GM12891 (cell line): ENCODE results near the gene RAC2.

Experiments
- PAX5 ChIP-seq: IDR thresholded peaks from 2 replicates; pipeline ENCODE4 v1.6.1; 2011; ENCODE audit warnings: low read length, moderate library complexity, mild to moderate bottlenecking; ENCODE audit not compliant: insufficient read depth, severe bottlenecking
- POLR2A ChIP-seq: IDR thresholded peaks from 2 replicates; pipeline ENCODE4 v1.6.1; 2011; ENCODE audit warnings: low read depth, low read length, control low read depth
- POLR2AphosphoS5 ChIP-seq: IDR thresholded peaks from 2 replicates; pipeline ENCODE4 v1.6.1; 2011; ENCODE audit warnings: low read depth, low read length, control low read depth
- POU2F2 ChIP-seq: IDR thresholded peaks from 2 replicates; pipeline ENCODE4 v1.6.1; 2011; ENCODE audit warnings: low read depth, mild to moderate bottlenecking, control low read depth, low read length, moderate library complexity
- SPI1 ChIP-seq: IDR thresholded peaks from 2 replicates; pipeline ENCODE4 v1.6.1; 2011; ENCODE audit warnings: low read depth, low read length, control low read depth
- TAF1 ChIP-seq: IDR thresholded peaks from 2 replicates; pipeline ENCODE4 v1.6.1; 2011; ENCODE audit warnings: low read depth, low read length, control low read depth

DNA sequence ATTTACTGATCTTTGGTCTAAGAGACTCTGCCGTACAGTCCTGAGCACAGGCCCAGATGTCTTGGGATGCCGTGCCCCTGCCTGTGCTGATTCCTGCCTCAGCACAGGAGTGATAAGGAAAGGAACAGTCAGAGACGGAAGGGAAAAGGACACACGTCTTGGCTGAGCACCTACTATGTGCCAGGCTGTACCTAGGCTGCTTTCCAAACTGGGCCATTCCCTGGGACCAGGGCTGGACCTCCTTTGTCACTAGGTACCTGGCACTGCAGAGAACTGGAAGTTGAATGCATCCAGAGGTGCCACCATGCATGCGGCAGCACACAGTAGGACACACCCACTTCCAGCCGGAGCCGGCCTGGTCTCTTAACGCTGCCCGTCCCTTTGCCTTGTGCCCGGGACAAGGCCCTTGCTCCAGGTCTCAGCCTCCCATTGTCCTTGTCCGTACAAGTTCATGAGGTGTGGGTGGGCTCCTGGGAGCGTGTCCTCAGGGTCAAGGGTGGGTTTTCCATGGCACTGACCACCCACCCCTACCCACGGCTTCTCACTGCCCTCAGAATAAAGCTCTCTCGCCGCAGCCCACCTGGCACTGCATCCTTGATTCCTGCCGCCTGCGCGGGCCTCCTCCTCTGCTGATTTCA, 30.7 kb downstream of the RAC2 start:
- TF ChIP-seq POLR2A (no peak), POLR2AphosphoS5 (no peak), TAF1 (no peak), SPI1 (no peak), POU2F2 (no peak), PAX5 (no peak)
